AG09319 (cell line): ENCODE data around the gene ABCC12.

Source experiments
- DNase-seq: peaks from one replicate; pipeline ENCODE4 v3.0.0-alpha.2; 2010; ENCODE audit warnings: low read depth; ENCODE audit errors: extremely low read depth
- CTCF ChIP-seq: IDR thresholded peaks from 2 replicates; pipeline ENCODE4 v1.5.1; 2011; ENCODE audit warnings: low read depth, mild to moderate bottlenecking, inconsistent platforms, low read length, moderate library complexity

The ABCC12 gene

DNA sequence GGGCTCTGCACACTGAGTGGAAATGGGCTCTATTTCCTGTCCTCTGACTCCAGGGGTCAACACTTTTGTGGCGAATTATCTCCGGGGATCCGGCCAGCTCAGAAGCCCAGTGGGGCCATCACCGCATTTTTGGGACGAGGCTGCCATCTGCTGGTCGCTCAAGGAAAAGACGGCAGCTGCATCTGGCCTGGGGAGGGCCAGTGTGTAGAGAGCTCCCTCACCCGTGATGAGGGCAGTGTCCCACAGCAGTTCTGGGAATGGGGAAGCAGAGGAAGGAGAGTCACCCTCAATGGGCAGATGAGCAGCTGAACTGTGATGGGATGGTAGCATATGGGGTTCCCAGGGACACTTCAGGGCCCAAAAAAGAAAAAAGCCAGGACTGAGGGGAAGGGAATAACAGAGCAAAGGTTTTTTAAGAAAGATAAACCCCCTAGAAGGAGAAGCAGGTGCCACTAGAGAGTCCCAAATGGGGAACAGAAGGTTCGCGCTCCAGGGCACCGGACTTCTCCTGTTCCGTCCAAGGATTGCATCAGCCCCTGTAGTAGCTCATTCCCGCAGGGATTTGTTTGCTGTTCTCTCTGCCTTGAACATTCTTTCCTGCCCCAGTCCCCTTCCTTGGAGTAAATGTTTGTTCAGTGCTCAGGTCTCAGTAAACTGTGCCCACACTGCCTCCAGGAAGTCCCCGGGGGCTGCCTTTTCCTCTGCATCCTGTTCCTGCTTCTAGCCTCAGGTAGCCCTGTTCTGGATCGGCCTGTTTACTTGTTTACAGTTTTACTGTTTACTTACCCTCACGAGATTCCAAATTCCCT, 9.3 kb upstream of the ABCC12 start:
- DNase-seq = peak; percentile 31
- TF ChIP-seq CTCF = peak; percentile 90

DNA sequence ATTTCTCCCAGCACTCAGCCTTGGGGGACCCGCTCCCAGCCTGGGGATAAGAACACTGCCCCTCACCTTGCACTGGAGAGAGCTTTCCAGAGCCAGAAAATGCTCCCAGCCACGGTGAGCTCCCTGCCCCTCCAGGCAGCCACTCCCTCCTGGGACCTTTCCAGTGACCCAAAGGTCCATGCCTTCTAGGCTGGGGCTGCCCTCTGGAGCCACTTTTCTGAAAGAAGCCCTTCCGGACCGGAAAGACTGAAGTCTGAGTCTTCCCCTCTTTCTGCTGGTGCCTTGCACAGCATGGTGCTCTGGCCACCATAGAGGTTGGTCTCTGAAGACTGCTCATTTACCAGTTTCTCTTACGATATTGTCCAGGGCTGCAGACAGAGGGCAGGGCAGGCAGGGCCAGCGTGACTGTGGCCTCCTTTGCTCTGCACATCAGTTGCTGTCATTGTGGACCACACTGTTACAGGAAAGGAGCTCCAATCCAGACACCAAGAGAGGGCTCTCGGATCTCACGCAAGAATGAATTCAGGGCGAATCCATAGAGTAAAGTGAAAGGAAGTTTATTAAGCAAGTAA, 7.1 kb upstream of the ABCC12 start:
- no peak for TF ChIP-seq CTCF
- no peak for DNase-seq

DNA sequence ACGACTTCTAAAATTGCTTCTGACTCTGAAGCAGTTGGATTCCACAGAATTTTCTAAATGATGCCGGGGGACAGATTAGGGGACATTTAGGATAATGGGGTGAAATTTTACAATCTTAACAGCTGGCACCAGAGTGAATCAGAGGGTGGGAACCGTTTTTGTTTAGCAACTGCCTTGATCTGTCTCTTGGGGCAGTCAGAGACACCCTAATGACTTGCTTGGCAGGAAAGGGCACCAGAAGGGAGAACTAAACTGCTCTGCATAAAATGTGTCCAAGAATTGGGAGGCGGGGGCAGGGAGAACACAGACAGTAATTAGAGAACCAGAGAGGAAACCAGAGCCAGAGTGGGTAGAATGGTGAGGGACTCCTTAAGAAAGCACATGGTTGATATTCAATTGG, 6.1 kb upstream of the ABCC12 start:
- DNase-seq = no peak
- no peak for TF ChIP-seq CTCF

DNA sequence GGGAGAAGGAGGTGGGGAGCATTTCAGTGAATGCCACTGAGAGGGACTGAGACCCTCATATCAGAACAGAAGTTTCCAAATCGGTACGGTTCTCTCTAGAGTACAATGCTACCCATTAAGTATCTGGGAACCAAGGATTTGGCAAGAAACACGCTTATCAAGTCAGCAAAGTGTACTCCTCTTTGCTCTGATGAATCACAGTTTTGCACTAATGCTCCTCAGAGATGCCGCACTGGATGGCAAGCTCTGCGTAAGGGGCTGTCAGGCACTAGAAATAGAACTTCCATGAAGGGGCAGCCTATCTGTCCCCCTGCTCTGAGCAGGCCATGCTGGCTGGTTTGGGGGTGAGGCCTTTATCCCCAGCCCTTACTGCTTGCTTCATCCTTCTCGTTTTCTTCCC, 4.8 kb upstream of the ABCC12 start:
- TF ChIP-seq CTCF = no peak
- DNase-seq = no peak

GRCh38 chr16:48158296-48158695, 2.5 kb upstream of the ABCC12 start:
- TF ChIP-seq CTCF = no peak
- DNase-seq = no peak

GRCh38 chr16:48157794-48158193, 2.0 kb upstream of the ABCC12 start:
- no peak for TF ChIP-seq CTCF
- no peak for DNase-seq

GRCh38 chr16:48157302-48157701, 1.5 kb upstream of the ABCC12 start:
- no peak for DNase-seq
- no peak for TF ChIP-seq CTCF
